CD4-positive, alpha-beta T cell (primary cell): ENCODE results near the gene PTH2. TPM values are rescaled to one million over a fixed set of nuclear protein-coding genes. Genes with fewer than 3 reads are reported as not detected.

Source experiments
- ATAC-seq: fragments of 200-7000 bp; cut with Tn5 transposase; one replicate; pipeline ENCODE4 v1.10.0; 2022; ENCODE audit warnings: mild to moderate bottlenecking; ENCODE audit not compliant: poor library complexity
- CTCF ChIA-PET: fragments of 350-600 bp; sonication (Branson Sonifier 250); formaldehyde crosslinking; loops from one replicate; lab custom pipeline; 2021; ENCODE audit warnings: antibody characterized with exemption, inconsistent platforms; lab: Charles Lee
- POLR2A ChIA-PET: fragments of 350-600 bp; sonication (Branson Sonifier 250); formaldehyde crosslinking; loops from one replicate; lab custom pipeline; 2021; ENCODE audit warnings: antibody characterized with exemption, inconsistent platforms; lab: Charles Lee
- DNase-seq, 14 experiments: peaks; one replicate each; pipeline ENCODE4 v3.0.0-alpha.2; 2013 to 2020; ENCODE audit warnings: mixed read lengths in 2 of 14
- H3K27ac ChIP-seq, 2 donors: one replicate each; pipeline versions ENCODE4 v1.5.1 to v1.7.0; 2013; ENCODE audit warnings: low read length in 2 of 2, low read depth in 1 of 2, mild to moderate bottlenecking in 1 of 2
- H3K27me3 ChIP-seq, 2 experiments: 1 replicate in 1 of 2; 2 replicates in 1 of 2; pipeline versions ENCODE4 v1.6.1 to v1.7.0; 2013; ENCODE audit warnings: low read length in 2 of 2, control low read depth in 1 of 2, mild to moderate bottlenecking in 1 of 2, moderate library complexity in 1 of 2; ENCODE audit not compliant: insufficient read depth in 2 of 2, control insufficient read depth in 1 of 2
- H3K36me3 ChIP-seq: one replicate; pipeline ENCODE4 v1.6.1; 2013; ENCODE audit warnings: low read length, control low read depth; ENCODE audit not compliant: insufficient read depth
- H3K4me1 ChIP-seq: one replicate; pipeline ENCODE4 v1.6.1; 2013; ENCODE audit warnings: low read length, control low read depth; ENCODE audit not compliant: insufficient read depth
- H3K4me3 ChIP-seq: one replicate; pipeline ENCODE4 v1.5.1; 2013; ENCODE audit warnings: mild to moderate bottlenecking, low read length, moderate library complexity
- H3K9me3 ChIP-seq, 2 experiments: 1 replicate in 1 of 2; 2 replicates in 1 of 2; pipeline versions ENCODE4 v1.6.1 to v1.7.0; 2013; ENCODE audit warnings: low read length in 2 of 2, mild to moderate bottlenecking in 2 of 2, control low read depth in 1 of 2, moderate library complexity in 1 of 2; ENCODE audit not compliant: control insufficient read depth in 1 of 2, insufficient read depth in 1 of 2
- H3K27ac Mint-ChIP-seq: one replicate; pipeline ENCODE4 v1.8.0; 2020; ENCODE audit warnings: mixed read lengths
- H3K27me3 Mint-ChIP-seq: one replicate; pipeline ENCODE4 v1.8.0; 2021; ENCODE audit warnings: mixed read lengths
- H3K36me3 Mint-ChIP-seq: one replicate; pipeline ENCODE4 v1.8.0; 2021; ENCODE audit warnings: low read depth, mixed read lengths
- H3K4me1 Mint-ChIP-seq: one replicate; pipeline ENCODE4 v1.8.0; 2021; ENCODE audit warnings: low read depth, mixed read lengths
- H3K4me3 Mint-ChIP-seq: one replicate; pipeline ENCODE4 v1.8.0; 2020; ENCODE audit warnings: mild to moderate bottlenecking, mixed read lengths
- H3K9me3 Mint-ChIP-seq: one replicate; pipeline ENCODE4 v1.8.0; 2020; ENCODE audit warnings: mixed read lengths
- CTCF ChIP-seq: fragments of 200-600 bp; IDR thresholded peaks from one replicate; pipeline ENCODE4 v1.8.0; 2022; ENCODE audit warnings: antibody characterized with exemption, mild to moderate bottlenecking
- intact Hi-C, 2 experiments: fragments of 100-400 bp; cut with DNase I in 1 of 2; cut with micrococcal nuclease in 1 of 2; formaldehyde crosslinking; loops; one replicate each; pipeline versions ENCODE4 v1.15.1 to v1.9.0; 2023 to 2025; cut with DNase I, micrococcal nuclease
- total RNA-seq, 174 experiments: library from RNA in 2 of 174; stranded (reverse) in 2 of 174; gene quantifications; one replicate each; pipeline ENCODE4 v1.2.3 and lab custom pipeline; 2021 to 2026

Gene PTH2
- total RNA-seq, 2 experiments from 2014 or later, result not detected

- no peak overlapping the region for H3K4me3 Mint-ChIP-seq
- no peak for ATAC-seq
Measured at GRCh38 chr19:49425922-49426592, 2.8 kb upstream of the PTH2 start.

GRCh38 chr19:49425178-49425577 lies 1.9 kb upstream of the PTH2 start, which contains the start of gene GFY:
Gene GFY, plus strand, starts transcription at chr19:49425388. Its CDS starts 1,043 bp downstream, at chr19:49426431.
- Histone ChIP-seq H3K36me3 (no peaks in the 10 kb centered on the region), H3K4me3 (no peak within 1 kb of the TSS), H3K4me1 (peaks cover 65% of the 10 kb centered on the region), H3K9me3 (peaks cover 0 to 36% of the 10 kb centered on the region in 2 experiments), H3K27me3 (peaks cover 88 to 98% of the 10 kb centered on the region in 2 experiments), H3K27ac (no peak within 1 kb of the TSS)
- CTCF ChIA-PET, result interaction anchor here (0.7 to 1.3 kb wide), 2 partner anchors 33 to 45 kb away, joined by 3 read pairs; no protein-coding TSS in a partner anchor
- Mint-ChIP-seq H3K9me3 (no peaks in the 10 kb centered on the region), H3K36me3 (no peaks in the 10 kb centered on the region), H3K4me3 (peak within 1 kb of the TSS; percentile 0), H3K27me3 (peaks cover 95% of the 10 kb centered on the region), H3K4me1 (peaks cover 78% of the 10 kb centered on the region), H3K27ac (no peak within 1 kb of the TSS)
- DNase-seq (no peak), ATAC-seq (no peak)
- no peak for TF ChIP-seq CTCF
- intact Hi-C loops, result no loop called here
- POLR2A ChIA-PET, result interaction anchor here (0.9 to 1.7 kb wide), 3 partner anchors 11 to 33 kb away, joined by 3 to 6 read pairs (median 4); no protein-coding TSS in a partner anchor

More at GRCh38 chr19:49425922-49426592, 2.8 kb upstream of the PTH2 start:
- DNase-seq, result peak in 1 of 14 experiments; percentile 44
- peaks cover 78% of the 10 kb centered on the region for H3K4me1 Mint-ChIP-seq
- no peak overlapping the region for H3K4me3 ChIP-seq
- TF ChIP-seq CTCF, result no peak
- no peaks in the 10 kb centered on the region for H3K36me3 ChIP-seq
- no peak overlapping the region for H3K27ac ChIP-seq
- H3K9me3 ChIP-seq, result peaks cover 0 to 39% of the 10 kb centered on the region in 2 experiments
- intact Hi-C loops, result no loop called here
- H3K9me3 Mint-ChIP-seq, result no peaks in the 10 kb centered on the region
- peaks cover 67% of the 10 kb centered on the region for H3K4me1 ChIP-seq
- POLR2A ChIA-PET, result interaction anchor here (1.3 to 1.7 kb wide), 2 partner anchors 10 to 28 kb away, joined by 4 to 6 read pairs; no protein-coding TSS in a partner anchor
- no peaks in the 10 kb centered on the region for H3K36me3 Mint-ChIP-seq
- no peak overlapping the region for H3K27ac Mint-ChIP-seq
- H3K27me3 Mint-ChIP-seq, result peaks cover 95% of the 10 kb centered on the region
- peaks cover 88 to 98% of the 10 kb centered on the region in 2 experiments for H3K27me3 ChIP-seq
- CTCF ChIA-PET, result interaction anchor here (0.6 to 1.3 kb wide), 3 partner anchors 18 to 45 kb away, joined by 3 to 5 read pairs (median 3); no protein-coding TSS in a partner anchor

GRCh38 chr19:49423985-49424303 lies 703 bp upstream of the PTH2 start:
- no peak overlapping the region for H3K4me3 ChIP-seq
- intact Hi-C loops, result loop anchor here in 1 of 2 experiments (2.0 kb wide), 1 partner anchor 15 kb away; no protein-coding TSS in a partner anchor
- ChIA-PET CTCF (interaction anchor here (0.8 kb wide), 1 partner anchor 46 kb away, joined by 4 read pairs; no protein-coding TSS in a partner anchor), POLR2A (interaction anchor here (0.8 kb wide), 1 partner anchor 342 kb away, joined by 3 read pairs; no protein-coding TSS in a partner anchor)
- Mint-ChIP-seq H3K9me3 (no peaks in the 10 kb centered on the region), H3K27ac (peak overlapping the region; percentile 3), H3K36me3 (no peaks in the 10 kb centered on the region), H3K4me3 (peak overlapping the region; percentile 85), H3K27me3 (peaks cover 95% of the 10 kb centered on the region), H3K4me1 (peaks cover 72% of the 10 kb centered on the region)
- ATAC-seq, result peak; percentile 35
- H3K4me1 ChIP-seq, result peaks cover 65% of the 10 kb centered on the region
- no peaks in the 10 kb centered on the region for H3K36me3 ChIP-seq
- peaks cover 87 to 98% of the 10 kb centered on the region in 2 experiments for H3K27me3 ChIP-seq
- peaks cover 0 to 36% of the 10 kb centered on the region in 2 experiments for H3K9me3 ChIP-seq
- no peak overlapping the region for H3K27ac ChIP-seq
- peak in 4 of 14 experiments; percentile 25 to 71 (median 60) for DNase-seq
- no peak for TF ChIP-seq CTCF
